Stomach smooth muscle (tissue), 2 donors: ENCODE data around the gene SERTAD2.

Experiments
- H3K27ac ChIP-seq: one replicate; pipeline ENCODE4 v1.7.0; 2013; ENCODE audit warnings: mild to moderate bottlenecking, low read length, inconsistent platforms
- H3K27me3 ChIP-seq, 2 donors: one replicate each; pipeline ENCODE4 v1.7.0; 2013; ENCODE audit warnings: low read length in 2 of 2; ENCODE audit not compliant: insufficient read depth in 2 of 2, control insufficient read depth in 1 of 2
- H3K36me3 ChIP-seq, 2 donors: one replicate each; pipeline ENCODE4 v1.7.0; 2013; ENCODE audit warnings: low read length in 2 of 2; ENCODE audit not compliant: control insufficient read depth in 2 of 2, insufficient read depth in 2 of 2
- H3K4me1 ChIP-seq: one replicate; pipeline ENCODE4 v1.7.0; 2013; ENCODE audit warnings: low read length; ENCODE audit not compliant: control insufficient read depth, insufficient read depth
- H3K4me3 ChIP-seq, 2 donors: one replicate each; pipeline ENCODE4 v1.7.0; 2013; ENCODE audit warnings: low read length in 2 of 2
- H3K9ac ChIP-seq, 2 donors: one replicate each; pipeline ENCODE4 v1.7.0; 2013; ENCODE audit warnings: low read length in 2 of 2, mild to moderate bottlenecking in 1 of 2
- H3K9me3 ChIP-seq, 2 donors: one replicate each; pipeline ENCODE4 v1.7.0; 2013; ENCODE audit warnings: low read length in 2 of 2; ENCODE audit not compliant: control insufficient read depth in 2 of 2
- donor health status: healthy.
- donor health status: Pancreatic carcinoma.

The SERTAD2 gene

DNA sequence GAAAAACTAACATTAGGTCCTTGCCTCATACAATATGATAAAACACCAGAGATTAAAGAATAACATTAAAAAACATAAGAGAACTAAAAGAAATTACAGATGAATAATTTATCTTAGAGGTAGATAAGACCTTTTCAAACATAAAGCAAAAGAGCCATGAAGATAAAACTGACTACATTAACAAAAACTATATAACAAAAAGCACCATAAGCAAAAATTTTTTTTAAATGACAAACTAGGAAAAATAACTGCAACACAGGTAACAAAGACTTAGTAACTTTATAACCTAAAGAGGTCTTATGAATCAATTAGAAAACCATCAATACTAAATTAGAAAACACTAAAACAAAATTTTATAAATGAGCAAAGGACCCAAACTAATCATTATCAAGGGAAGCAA is 16.3 kb upstream of the SERTAD2 start:
- Histone ChIP-seq H3K27ac (no peak overlapping the region), H3K4me1 (no peaks in the 10 kb centered on the region), H3K4me3 (no peak overlapping the region), H3K9me3 (no peaks in the 10 kb centered on the region), H3K9ac (no peak overlapping the region), H3K36me3 (no peaks in the 10 kb centered on the region), H3K27me3 (no peaks in the 10 kb centered on the region)

GRCh38 chr2:64669288-64669687 is 15.6 kb upstream of the SERTAD2 start:
- Histone ChIP-seq H3K4me3 (no peak overlapping the region), H3K36me3 (no peaks in the 10 kb centered on the region), H3K9ac (no peak overlapping the region), H3K4me1 (no peaks in the 10 kb centered on the region), H3K27ac (no peak overlapping the region), H3K27me3 (no peaks in the 10 kb centered on the region), H3K9me3 (no peaks in the 10 kb centered on the region)

DNA sequence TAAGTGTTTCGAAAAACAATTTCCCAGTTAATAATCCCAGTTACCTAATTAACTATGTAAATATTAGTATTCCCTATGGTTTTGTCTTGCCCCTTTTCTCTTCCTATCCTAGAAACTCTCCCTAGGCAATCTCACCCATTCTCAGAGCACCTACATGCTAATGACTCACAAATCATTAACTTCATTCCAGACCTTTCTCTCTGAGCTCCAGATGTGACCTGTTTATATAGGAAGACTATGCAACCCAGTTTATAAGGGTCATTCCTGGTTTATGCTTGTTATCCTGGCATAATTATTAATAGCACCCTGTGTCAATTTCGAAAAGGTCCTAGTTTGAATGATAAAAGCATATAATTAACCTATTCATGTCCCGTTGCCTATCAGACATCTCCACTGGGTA is 14.8 kb upstream of the SERTAD2 start:
- Histone ChIP-seq H3K4me3 (no peak overlapping the region), H3K27ac (no peak overlapping the region), H3K36me3 (no peaks in the 10 kb centered on the region), H3K9ac (no peak overlapping the region), H3K9me3 (no peaks in the 10 kb centered on the region), H3K27me3 (no peaks in the 10 kb centered on the region), H3K4me1 (no peaks in the 10 kb centered on the region)

DNA sequence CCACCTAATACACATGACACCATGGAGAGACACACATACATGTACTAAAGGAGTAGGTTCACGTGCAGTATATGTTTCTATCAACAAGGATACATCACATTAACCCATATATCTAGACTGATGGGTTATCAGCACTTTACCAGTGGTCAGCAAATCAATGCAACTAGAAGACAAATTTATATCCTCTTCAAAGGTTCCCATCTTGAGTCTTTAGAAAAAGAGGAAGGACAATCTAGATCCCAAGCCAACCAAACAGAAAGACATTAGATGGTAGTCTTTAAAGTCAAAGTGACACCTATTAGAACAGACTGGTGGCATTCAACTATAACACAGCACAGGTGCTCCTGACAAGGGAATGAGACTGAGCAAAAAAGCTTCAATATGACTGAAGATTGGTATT is 13.8 kb upstream of the SERTAD2 start:
- no peaks in the 10 kb centered on the region for H3K9me3 ChIP-seq
- no peak overlapping the region for H3K9ac ChIP-seq
- H3K4me1 ChIP-seq = no peaks in the 10 kb centered on the region
- no peaks in the 10 kb centered on the region for H3K36me3 ChIP-seq
- H3K27ac ChIP-seq = no peak overlapping the region
- no peak overlapping the region for H3K4me3 ChIP-seq
- no peaks in the 10 kb centered on the region for H3K27me3 ChIP-seq

DNA sequence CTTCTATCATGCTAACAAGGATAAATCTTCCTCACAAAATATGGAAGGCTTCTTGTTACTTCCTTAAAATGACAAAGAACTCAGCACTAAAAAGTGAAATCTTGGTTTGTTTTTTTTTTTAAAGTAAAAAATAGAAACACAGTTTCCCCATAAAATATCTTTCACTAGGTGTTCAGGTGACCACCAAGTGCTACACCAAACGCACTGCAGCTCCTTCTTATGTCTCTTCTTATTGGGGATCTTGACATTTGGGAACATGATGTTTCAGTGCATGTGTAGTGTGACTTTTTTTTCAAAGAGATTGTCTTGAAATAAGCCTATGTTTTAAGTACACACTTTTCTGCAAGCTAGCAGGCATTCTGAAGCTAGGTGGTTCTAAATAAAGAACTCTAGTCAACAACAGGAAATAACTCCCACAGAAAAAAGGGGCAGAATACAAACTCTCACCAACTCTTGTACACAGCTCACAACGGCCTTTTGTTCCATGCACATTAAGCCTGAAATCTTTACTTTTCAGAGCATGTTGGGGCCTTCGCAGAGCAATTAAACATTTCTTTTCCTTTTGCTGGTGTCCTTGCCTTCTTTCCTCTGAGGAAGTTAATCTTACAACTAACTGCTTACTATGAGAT is 13.2 kb upstream of the SERTAD2 start:
- Histone ChIP-seq H3K4me1 (no peaks in the 10 kb centered on the region), H3K36me3 (no peaks in the 10 kb centered on the region), H3K27ac (no peak overlapping the region), H3K4me3 (no peak overlapping the region), H3K27me3 (no peaks in the 10 kb centered on the region), H3K9ac (no peak overlapping the region), H3K9me3 (no peaks in the 10 kb centered on the region)

DNA sequence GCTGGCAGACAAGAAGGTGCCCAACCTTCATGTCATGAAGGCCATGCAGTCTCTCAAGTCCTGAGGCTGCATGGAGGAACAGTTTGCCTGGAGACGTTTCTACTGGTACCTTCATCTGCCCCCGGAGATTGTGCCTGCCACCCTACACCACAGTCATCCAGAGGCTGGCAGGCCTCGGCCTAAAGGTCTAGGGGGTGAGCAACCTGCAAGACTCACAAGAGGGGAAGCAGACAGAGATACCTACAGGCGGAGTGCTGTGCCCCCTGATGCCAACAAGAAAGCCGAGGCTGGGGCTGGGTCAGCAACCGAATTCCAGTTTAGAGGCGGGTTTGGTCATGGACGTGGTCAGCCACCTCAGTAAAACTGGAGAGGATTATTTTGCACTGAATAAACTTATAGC is 12.0 kb upstream of the SERTAD2 start:
- Histone ChIP-seq H3K9me3 (no peaks in the 10 kb centered on the region), H3K9ac (no peak overlapping the region), H3K27ac (no peak overlapping the region), H3K4me1 (no peaks in the 10 kb centered on the region), H3K36me3 (no peaks in the 10 kb centered on the region), H3K4me3 (no peak overlapping the region), H3K27me3 (no peaks in the 10 kb centered on the region)

GRCh38 chr2:64663402-64663801 is 9.7 kb upstream of the SERTAD2 start:
- H3K27ac ChIP-seq = no peak overlapping the region
- H3K36me3 ChIP-seq = no peaks in the 10 kb centered on the region
- no peaks in the 10 kb centered on the region for H3K9me3 ChIP-seq
- no peaks in the 10 kb centered on the region for H3K27me3 ChIP-seq
- no peak overlapping the region for H3K9ac ChIP-seq
- H3K4me3 ChIP-seq = no peak overlapping the region
- H3K4me1 ChIP-seq = no peaks in the 10 kb centered on the region

GRCh38 chr2:64661741-64662169 is 8.0 kb upstream of the SERTAD2 start:
- no peak overlapping the region for H3K27ac ChIP-seq
- H3K27me3 ChIP-seq = no peaks in the 10 kb centered on the region
- no peak overlapping the region for H3K9ac ChIP-seq
- H3K36me3 ChIP-seq = no peaks in the 10 kb centered on the region
- H3K4me3 ChIP-seq = no peak overlapping the region
- no peaks in the 10 kb centered on the region for H3K4me1 ChIP-seq
- no peaks in the 10 kb centered on the region for H3K9me3 ChIP-seq

GRCh38 chr2:64659252-64659651 is 5.5 kb upstream of the SERTAD2 start:
- Histone ChIP-seq H3K9me3 (no peaks in the 10 kb centered on the region), H3K4me3 (no peak overlapping the region), H3K36me3 (no peaks in the 10 kb centered on the region), H3K27me3 (no peaks in the 10 kb centered on the region), H3K9ac (no peak overlapping the region), H3K27ac (no peak overlapping the region), H3K4me1 (peaks cover 8% of the 10 kb centered on the region)

GRCh38 chr2:64658269-64658668 is 4.6 kb upstream of the SERTAD2 start:
- Histone ChIP-seq H3K36me3 (no peaks in the 10 kb centered on the region), H3K4me3 (no peak overlapping the region), H3K27me3 (no peaks in the 10 kb centered on the region), H3K9me3 (no peaks in the 10 kb centered on the region), H3K4me1 (peaks cover 8% of the 10 kb centered on the region), H3K9ac (no peak overlapping the region), H3K27ac (no peak overlapping the region)

- H3K27me3 ChIP-seq = no peaks in the 10 kb centered on the region
- H3K9ac ChIP-seq = no peak overlapping the region
- no peak overlapping the region for H3K27ac ChIP-seq
- no peaks in the 10 kb centered on the region for H3K9me3 ChIP-seq
- H3K36me3 ChIP-seq = no peaks in the 10 kb centered on the region
- H3K4me1 ChIP-seq = peaks cover 9% of the 10 kb centered on the region
- no peak overlapping the region for H3K4me3 ChIP-seq
Measured at GRCh38 chr2:64657411-64657810, 3.7 kb upstream of the SERTAD2 start.
